Measurements from ENCODE around the gene TRPV6.

The TRPV6 gene

DNA sequence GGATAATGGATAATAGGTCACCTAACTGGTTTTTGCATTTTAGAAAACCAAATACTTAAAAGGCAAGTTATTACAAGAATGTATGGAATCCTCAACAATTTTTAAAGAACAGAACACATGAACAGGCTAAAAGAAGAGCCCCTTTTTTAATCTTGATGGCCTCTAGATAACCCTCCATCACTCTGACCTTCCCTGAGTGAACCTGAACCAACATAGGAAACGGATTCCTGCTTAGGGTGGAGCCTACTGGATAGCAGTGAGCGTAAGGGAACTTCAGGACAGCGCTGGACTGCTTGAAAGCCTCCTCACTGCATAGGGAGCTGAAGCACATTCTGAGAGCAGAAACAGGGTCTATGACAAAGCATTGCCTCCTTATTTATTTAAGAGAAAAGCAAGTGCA, 27.5 kb upstream of the TRPV6 start:
- H3K27me3 ChIP-seq (ENCODE audit: insufficient read depth, poor library complexity, severe bottlenecking): no peaks in the 10 kb centered on the region
- H3K27ac ChIP-seq (replicated peaks): no peak overlapping the region
- TF ChIP-seq SPI1 (IDR thresholded peaks at IDR 0.05; ENCODE audit: borderline replicate concordance, low read depth) (no peak), POLR2AphosphoS5 (IDR thresholded peaks at IDR 0.05; ENCODE audit: low read depth) (no peak), GABPA (IDR thresholded peaks at IDR 0.05; ENCODE audit: low read depth) (no peak)
- TF ChIP-seq, protein P1, sequence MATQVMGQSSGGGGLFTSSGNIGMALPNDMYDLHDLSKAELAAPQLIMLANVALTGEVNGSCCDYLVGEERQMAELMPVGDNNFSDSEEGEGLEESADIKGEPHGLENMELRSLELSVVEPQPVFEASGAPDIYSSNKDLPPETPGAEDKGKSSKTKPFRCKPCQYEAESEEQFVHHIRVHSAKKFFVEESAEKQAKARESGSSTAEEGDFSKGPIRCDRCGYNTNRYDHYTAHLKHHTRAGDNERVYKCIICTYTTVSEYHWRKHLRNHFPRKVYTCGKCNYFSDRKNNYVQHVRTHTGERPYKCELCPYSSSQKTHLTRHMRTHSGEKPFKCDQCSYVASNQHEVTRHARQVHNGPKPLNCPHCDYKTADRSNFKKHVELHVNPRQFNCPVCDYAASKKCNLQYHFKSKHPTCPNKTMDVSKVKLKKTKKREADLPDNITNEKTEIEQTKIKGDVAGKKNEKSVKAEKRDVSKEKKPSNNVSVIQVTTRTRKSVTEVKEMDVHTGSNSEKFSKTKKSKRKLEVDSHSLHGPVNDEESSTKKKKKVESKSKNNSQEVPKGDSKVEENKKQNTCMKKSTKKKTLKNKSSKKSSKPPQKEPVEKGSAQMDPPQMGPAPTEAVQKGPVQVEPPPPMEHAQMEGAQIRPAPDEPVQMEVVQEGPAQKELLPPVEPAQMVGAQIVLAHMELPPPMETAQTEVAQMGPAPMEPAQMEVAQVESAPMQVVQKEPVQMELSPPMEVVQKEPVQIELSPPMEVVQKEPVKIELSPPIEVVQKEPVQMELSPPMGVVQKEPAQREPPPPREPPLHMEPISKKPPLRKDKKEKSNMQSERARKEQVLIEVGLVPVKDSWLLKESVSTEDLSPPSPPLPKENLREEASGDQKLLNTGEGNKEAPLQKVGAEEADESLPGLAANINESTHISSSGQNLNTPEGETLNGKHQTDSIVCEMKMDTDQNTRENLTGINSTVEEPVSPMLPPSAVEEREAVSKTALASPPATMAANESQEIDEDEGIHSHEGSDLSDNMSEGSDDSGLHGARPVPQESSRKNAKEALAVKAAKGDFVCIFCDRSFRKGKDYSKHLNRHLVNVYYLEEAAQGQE (IDR thresholded peaks at IDR 0.05; ENCODE audit: insufficient replicate concordance, low read depth): no peak
- TF ChIP-seq, protein P2, sequence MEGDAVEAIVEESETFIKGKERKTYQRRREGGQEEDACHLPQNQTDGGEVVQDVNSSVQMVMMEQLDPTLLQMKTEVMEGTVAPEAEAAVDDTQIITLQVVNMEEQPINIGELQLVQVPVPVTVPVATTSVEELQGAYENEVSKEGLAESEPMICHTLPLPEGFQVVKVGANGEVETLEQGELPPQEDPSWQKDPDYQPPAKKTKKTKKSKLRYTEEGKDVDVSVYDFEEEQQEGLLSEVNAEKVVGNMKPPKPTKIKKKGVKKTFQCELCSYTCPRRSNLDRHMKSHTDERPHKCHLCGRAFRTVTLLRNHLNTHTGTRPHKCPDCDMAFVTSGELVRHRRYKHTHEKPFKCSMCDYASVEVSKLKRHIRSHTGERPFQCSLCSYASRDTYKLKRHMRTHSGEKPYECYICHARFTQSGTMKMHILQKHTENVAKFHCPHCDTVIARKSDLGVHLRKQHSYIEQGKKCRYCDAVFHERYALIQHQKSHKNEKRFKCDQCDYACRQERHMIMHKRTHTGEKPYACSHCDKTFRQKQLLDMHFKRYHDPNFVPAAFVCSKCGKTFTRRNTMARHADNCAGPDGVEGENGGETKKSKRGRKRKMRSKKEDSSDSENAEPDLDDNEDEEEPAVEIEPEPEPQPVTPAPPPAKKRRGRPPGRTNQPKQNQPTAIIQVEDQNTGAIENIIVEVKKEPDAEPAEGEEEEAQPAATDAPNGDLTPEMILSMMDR (IDR thresholded peaks at IDR 0.05; ENCODE audit: insufficient read depth, low read length): no peak

DNA sequence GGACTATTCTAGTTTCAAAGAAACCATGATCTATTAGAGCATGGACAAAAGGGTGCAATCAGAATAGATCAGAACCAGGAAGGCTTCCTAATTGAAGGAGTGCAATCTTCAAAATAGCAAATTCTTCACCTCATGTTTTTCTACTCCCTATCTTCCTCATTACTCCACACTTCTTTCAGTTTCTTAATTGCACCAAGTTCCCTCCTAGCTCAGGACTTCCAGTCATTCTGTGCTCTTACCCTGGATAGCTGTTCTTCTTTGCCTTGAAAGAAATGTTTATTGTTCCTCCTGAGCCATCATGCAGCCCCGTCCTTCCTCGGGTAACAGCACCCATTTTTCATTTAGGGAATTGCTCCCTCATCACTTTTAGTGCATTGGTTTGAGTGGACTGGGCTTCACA, 24.9 kb upstream of the TRPV6 start:
- Histone ChIP-seq H3K27me3 (ENCODE audit: insufficient read depth, poor library complexity, severe bottlenecking) (no peaks in the 10 kb centered on the region), H3K4me3 (replicated peaks; ENCODE audit: insufficient read depth, low read length) (no peak overlapping the region), H3K27ac (replicated peaks) (no peak overlapping the region)
- TF ChIP-seq SPI1 (IDR thresholded peaks at IDR 0.05; ENCODE audit: borderline replicate concordance, low read depth) (no peak), POLR2AphosphoS5 (IDR thresholded peaks at IDR 0.05; ENCODE audit: low read depth) (no peak)
- TF ChIP-seq, protein P2 (IDR thresholded peaks at IDR 0.05; ENCODE audit: insufficient read depth, low read length): no peak
- no peak for DNase-seq (ENCODE audit: low read depth in 1 of 2, low spot score in 1 of 2)

More for the DNA sequence above, 27.5 kb upstream of the TRPV6 start:
- DNase-seq (ENCODE audit: low read depth in 1 of 2, low spot score in 1 of 2): no peak
- no peak overlapping the region for H3K4me3 ChIP-seq (replicated peaks; ENCODE audit: insufficient read depth, low read length)

DNA sequence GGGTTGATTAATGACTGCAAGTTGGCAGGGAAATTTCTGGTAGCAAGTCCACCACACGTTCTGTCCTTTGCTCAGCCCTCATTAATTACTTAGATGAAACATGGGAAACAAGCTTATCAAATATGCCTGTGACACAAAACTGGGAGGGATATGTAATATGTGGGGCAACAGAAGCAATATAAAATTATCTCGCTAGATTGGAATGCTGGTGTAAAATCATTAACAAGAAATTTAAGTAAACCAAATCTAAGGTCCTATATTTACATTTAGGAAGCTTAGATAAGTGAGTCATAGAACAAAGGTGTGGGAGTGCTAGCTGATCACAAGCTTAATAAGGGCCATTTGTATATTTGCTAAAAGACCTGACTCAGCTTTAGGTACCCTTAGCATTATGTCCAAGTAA, 24.5 kb upstream of the TRPV6 start:
- no peak for DNase-seq (ENCODE audit: low read depth in 1 of 2, low spot score in 1 of 2)
- Histone ChIP-seq H3K4me3 (replicated peaks; ENCODE audit: insufficient read depth, low read length) (no peak overlapping the region), H3K27me3 (ENCODE audit: insufficient read depth, poor library complexity, severe bottlenecking) (no peaks in the 10 kb centered on the region), H3K27ac (replicated peaks) (no peak overlapping the region)
- TF ChIP-seq GABPA (IDR thresholded peaks at IDR 0.05; ENCODE audit: low read depth): no peak
- no peak for TF ChIP-seq POLR2AphosphoS5 (IDR thresholded peaks at IDR 0.05; ENCODE audit: low read depth)
- TF ChIP-seq SPI1 (IDR thresholded peaks at IDR 0.05; ENCODE audit: borderline replicate concordance, low read depth): no peak
- TF ChIP-seq, protein P1 (IDR thresholded peaks at IDR 0.05; ENCODE audit: insufficient replicate concordance, low read depth): no peak
- TF ChIP-seq, protein P2 (IDR thresholded peaks at IDR 0.05; ENCODE audit: insufficient read depth, low read length): no peak

Measured in HL-60 (cell line).